K562 (cell line): ENCODE measurements around the gene SLC4A2. TPM values are rescaled to one million over a fixed set of nuclear protein-coding genes. Genes with fewer than 3 reads are reported as not detected.

Experiments used
- ETV6 ChIP-seq, 3 experiments: fragments of 150-350 bp in 1 of 3; sonication (generic) in 1 of 3; formaldehyde crosslinking in 1 of 3; IDR thresholded peaks; 2 replicates each; pipeline versions ENCODE4 v1.6.1 to v1.8.0; 2014 to 2022; ENCODE audit warnings: borderline replicate concordance in 2 of 3, low read depth in 2 of 3, antibody characterized with exemption in 1 of 3, low read length in 1 of 3, mild to moderate bottlenecking in 1 of 3, missing genetic modification reagents in 1 of 3
- LEF1 ChIP-seq: fragments of 450-650 bp; IDR thresholded peaks from 2 replicates; pipeline ENCODE4 v1.6.1; 2016; ENCODE audit warnings: mild to moderate bottlenecking
- MAFK ChIP-seq: IDR thresholded peaks from 2 replicates; pipeline ENCODE4 v1.6.1; 2011; ENCODE audit warnings: low read length, improper control_type of control experiment
- MAZ ChIP-seq, 2 experiments: fragments of 450-650 bp in 1 of 2; sonication (generic) in 1 of 2; formaldehyde crosslinking; IDR thresholded peaks in 1 of 2; conservative IDR thresholded peaks in 1 of 2; 2 replicates each; pipeline versions ENCODE4 v1.4.0 to v1.5.0; 2020; ENCODE audit warnings: mild to moderate bottlenecking in 1 of 2, missing genetic modification reagents in 1 of 2
- MBD2 ChIP-seq: sonication (generic); IDR thresholded peaks from 2 replicates; pipeline ENCODE4 v1.6.1; 2016; ENCODE audit warnings: low read depth, borderline replicate concordance
- RBM34 ChIP-seq: fragments of 200-400 bp; formaldehyde crosslinking; IDR thresholded peaks from 2 replicates; pipeline ENCODE4 v1.6.1; 2018; ENCODE audit warnings: low read length, borderline replicate concordance; ENCODE audit not compliant: insufficient read depth
- RFX5 ChIP-seq: IDR thresholded peaks from 2 replicates; pipeline ENCODE4 v1.6.1; 2011; ENCODE audit warnings: low read depth, mild to moderate bottlenecking, improper control_type of control experiment, low read length
- SAP30 ChIP-seq: fragments of 200-600 bp; sonication (generic); IDR thresholded peaks from 2 replicates; pipeline ENCODE4 v1.6.1; 2012; ENCODE audit warnings: borderline replicate concordance, low read depth, mild to moderate bottlenecking, moderate library complexity, low read length, control low read depth, inconsistent platforms; ENCODE audit not compliant: insufficient read depth, poor library complexity, severe bottlenecking
- STAT5A ChIP-seq: IDR thresholded peaks from 2 replicates; pipeline ENCODE4 v1.6.1; 2012; ENCODE audit warnings: low read length, inconsistent platforms, borderline replicate concordance
- XRCC4 ChIP-seq: IDR thresholded peaks from one replicate; pipeline ENCODE4 v1.6.1; 2011; ENCODE audit not compliant: insufficient read depth, insufficient read length; ENCODE audit errors: extremely low read depth
- ZNF586 ChIP-seq: fragments of 450-650 bp; formaldehyde crosslinking; conservative IDR thresholded peaks from 2 replicates; pipeline ENCODE4 v1.4.0; 2020; ENCODE audit warnings: mild to moderate bottlenecking, moderate library complexity
- ZNF778 ChIP-seq: fragments of 450-650 bp; formaldehyde crosslinking; IDR thresholded peaks from 2 replicates; pipeline ENCODE4 v1.4.0; 2020; ENCODE audit warnings: mild to moderate bottlenecking, moderate library complexity
- ZNF830 ChIP-seq: fragments of 250-450 bp; sonication (Bioruptor Pico); IDR thresholded peaks from 2 replicates; pipeline ENCODE4 v1.5.0; 2021; ENCODE audit warnings: mild to moderate bottlenecking
- polyA plus RNA-seq, 8 experiments: library from polyadenylated mRNA; depleted of rRNA in 4 of 8; stranded (reverse) in 5 of 8; unstranded in 3 of 8; fragments of >200 nt; fragmentation: Nextera tagmentation in 2 of 8; fragmentation: Illumina TruSeq in 1 of 8; extraction: Ambion mirVana in 2 of 8; extraction: Trizol in 1 of 8; gene quantifications; 2 replicates each; pipeline versions ENCODE4 v1.2.1 to v1.2.3, GENCODE V29; 2011 to 2014; ENCODE audit warnings: inconsistent platforms in 1 of 8, missing spikeins in 1 of 8
- total RNA-seq, 7 experiments: library from RNA; depleted of rRNA in 6 of 7; stranded (reverse); fragments of >200 nt in 6 of 7; fragmentation: Illumina TruSeq in 2 of 7; extraction: Trizol in 2 of 7; gene quantifications; 2 replicates each; pipeline versions ENCODE4 v1.2.1 to v1.2.3, GENCODE V29; 2011 to 2021; ENCODE audit warnings: low replicate concordance in 1 of 7
- TF ChIP-seq, protein P1 (sequence below): fragments of 450-650 bp; IDR thresholded peaks from 2 replicates; pipeline ENCODE4 v1.6.1; 2016; ENCODE audit warnings: borderline replicate concordance
- TF ChIP-seq, protein P2 (sequence below): IDR thresholded peaks from 2 replicates; pipeline ENCODE4 v1.6.1; 2012; ENCODE audit warnings: low read depth, low read length, improper control_type of control experiment, borderline replicate concordance
- TF ChIP-seq, protein P3 (sequence below): fragments of 450-650 bp; formaldehyde crosslinking; IDR thresholded peaks from 2 replicates; pipeline ENCODE4 v1.4.0; 2020; ENCODE audit warnings: mild to moderate bottlenecking, mixed read lengths
- TF ChIP-seq, protein P4 (sequence below): sonication (generic); formaldehyde crosslinking; IDR thresholded peaks from 2 replicates; pipeline ENCODE4 v1.8.0; 2022; ENCODE audit warnings: mild to moderate bottlenecking, missing genetic modification reagents
- TF ChIP-seq, protein P5 (sequence below), 2 experiments: fragments of 250-450 bp in 1 of 2; fragments of 450-650 bp in 1 of 2; sonication (Bioruptor Pico) in 1 of 2; IDR thresholded peaks; 2 replicates each; pipeline versions ENCODE4 v1.6.1 to v1.8.0; 2016 to 2021; ENCODE audit warnings: mild to moderate bottlenecking in 2 of 2, moderate library complexity in 2 of 2, missing compliant biosample characterization in 1 of 2, missing genetic modification characterization in 1 of 2

The SLC4A2 gene
- total and polyA plus RNA-seq, 9 of the 15 experiments (the other 6 are each of a cell fraction or from before 2014, with no cell fraction given) = 11.4 to 375 (median 130) TPM

DNA sequence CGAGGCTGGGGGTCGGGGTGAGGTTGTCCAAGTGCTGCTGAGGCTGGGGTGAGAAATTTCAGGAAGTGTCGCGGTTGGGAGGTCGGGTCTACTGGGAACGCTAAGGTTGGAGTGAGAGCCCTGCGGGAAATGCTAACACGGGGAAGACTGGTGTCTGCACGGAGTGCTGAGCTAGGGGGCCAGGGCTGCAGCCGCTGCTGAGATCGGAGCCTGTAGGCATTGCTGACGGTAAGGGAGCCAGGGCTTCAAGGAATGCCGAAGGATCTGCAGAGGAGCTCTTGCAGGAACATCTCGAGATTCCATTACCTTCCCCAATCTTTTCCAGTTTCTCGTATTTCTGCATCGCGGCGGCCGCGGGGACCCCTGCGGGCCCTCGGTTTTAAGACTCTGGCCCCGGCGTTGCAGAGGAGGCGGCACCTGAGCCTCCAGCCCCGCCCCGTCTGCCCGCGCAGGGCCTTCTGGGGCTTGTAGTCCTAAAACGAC, 1.8 kb upstream of the SLC4A2 start, which contains the start of gene CDK5 (continued):
- TF ChIP-seq, protein P1, sequence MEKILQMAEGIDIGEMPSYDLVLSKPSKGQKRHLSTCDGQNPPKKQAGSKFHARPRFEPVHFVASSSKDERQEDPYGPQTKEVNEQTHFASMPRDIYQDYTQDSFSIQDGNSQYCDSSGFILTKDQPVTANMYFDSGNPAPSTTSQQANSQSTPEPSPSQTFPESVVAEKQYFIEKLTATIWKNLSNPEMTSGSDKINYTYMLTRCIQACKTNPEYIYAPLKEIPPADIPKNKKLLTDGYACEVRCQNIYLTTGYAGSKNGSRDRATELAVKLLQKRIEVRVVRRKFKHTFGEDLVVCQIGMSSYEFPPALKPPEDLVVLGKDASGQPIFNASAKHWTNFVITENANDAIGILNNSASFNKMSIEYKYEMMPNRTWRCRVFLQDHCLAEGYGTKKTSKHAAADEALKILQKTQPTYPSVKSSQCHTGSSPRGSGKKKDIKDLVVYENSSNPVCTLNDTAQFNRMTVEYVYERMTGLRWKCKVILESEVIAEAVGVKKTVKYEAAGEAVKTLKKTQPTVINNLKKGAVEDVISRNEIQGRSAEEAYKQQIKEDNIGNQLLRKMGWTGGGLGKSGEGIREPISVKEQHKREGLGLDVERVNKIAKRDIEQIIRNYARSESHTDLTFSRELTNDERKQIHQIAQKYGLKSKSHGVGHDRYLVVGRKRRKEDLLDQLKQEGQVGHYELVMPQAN = no peak; the same call in 1 of the 2 replicates
- TF ChIP-seq, protein P2, sequence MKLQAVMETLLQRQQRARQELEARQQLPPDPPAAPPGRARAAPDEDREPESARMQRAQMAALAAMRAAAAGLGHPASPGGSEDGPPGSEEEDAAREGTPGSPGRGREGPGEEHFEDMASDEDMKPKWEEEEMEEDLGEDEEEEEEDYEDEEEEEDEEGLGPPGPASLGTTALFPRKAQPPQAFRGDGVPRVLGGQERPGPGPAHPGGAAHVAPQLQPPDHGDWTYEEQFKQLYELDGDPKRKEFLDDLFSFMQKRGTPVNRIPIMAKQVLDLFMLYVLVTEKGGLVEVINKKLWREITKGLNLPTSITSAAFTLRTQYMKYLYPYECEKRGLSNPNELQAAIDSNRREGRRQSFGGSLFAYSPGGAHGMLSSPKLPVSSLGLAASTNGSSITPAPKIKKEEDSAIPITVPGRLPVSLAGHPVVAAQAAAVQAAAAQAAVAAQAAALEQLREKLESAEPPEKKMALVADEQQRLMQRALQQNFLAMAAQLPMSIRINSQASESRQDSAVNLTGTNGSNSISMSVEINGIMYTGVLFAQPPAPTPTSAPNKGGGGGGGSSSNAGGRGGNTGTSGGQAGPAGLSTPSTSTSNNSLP = no peak
- TF ChIP-seq MAZ (CRISPR knock-in tag; conservative IDR thresholded peaks at IDR 0.05 in 1 of 2, IDR thresholded peaks at IDR 0.05 in 1 of 2) = no peak; a peak in 1 of 4 replicates
- TF ChIP-seq ZNF586 (CRISPR knock-in tag) = no peak
- TF ChIP-seq, protein P3, sequence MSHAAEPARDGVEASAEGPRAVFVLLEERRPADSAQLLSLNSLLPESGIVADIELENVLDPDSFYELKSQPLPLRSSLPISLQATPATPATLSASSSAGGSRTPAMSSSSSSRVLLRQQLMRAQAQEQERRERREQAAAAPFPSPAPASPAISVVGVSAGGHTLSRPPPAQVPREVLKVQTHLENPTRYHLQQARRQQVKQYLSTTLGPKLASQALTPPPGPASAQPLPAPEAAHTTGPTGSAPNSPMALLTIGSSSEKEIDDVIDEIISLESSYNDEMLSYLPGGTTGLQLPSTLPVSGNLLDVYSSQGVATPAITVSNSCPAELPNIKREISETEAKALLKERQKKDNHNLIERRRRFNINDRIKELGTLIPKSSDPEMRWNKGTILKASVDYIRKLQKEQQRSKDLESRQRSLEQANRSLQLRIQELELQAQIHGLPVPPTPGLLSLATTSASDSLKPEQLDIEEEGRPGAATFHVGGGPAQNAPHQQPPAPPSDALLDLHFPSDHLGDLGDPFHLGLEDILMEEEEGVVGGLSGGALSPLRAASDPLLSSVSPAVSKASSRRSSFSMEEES = no peak
- no peak for TF ChIP-seq MAFK
- TF ChIP-seq, protein P4, sequence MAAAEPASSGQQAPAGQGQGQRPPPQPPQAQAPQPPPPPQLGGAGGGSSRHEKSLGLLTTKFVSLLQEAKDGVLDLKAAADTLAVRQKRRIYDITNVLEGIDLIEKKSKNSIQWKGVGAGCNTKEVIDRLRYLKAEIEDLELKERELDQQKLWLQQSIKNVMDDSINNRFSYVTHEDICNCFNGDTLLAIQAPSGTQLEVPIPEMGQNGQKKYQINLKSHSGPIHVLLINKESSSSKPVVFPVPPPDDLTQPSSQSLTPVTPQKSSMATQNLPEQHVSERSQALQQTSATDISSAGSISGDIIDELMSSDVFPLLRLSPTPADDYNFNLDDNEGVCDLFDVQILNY (CRISPR knock-in tag) = no peak
- no peak for TF ChIP-seq STAT5A
- no peak for TF ChIP-seq MBD2
- TF ChIP-seq SAP30 = no peak
- TF ChIP-seq LEF1 = no peak
- TF ChIP-seq ZNF778 (CRISPR knock-in tag) = no peak
- TF ChIP-seq ETV6 (IDR thresholded peaks at IDR 0.05; ENCODE audit: borderline replicate concordance in 1 of 2, low read depth in 2 of 2, low read length in 1 of 2) = no peak
- no peak for TF ChIP-seq ETV6 (CRISPR knock-in tag; IDR thresholded peaks at IDR 0.05; ENCODE audit: borderline replicate concordance)
- no peak for TF ChIP-seq RBM34
- peak; percentile 50; the same call in 1 of the 2 replicates for TF ChIP-seq ZNF830 (CRISPR knock-in tag)
- no peak for TF ChIP-seq XRCC4
- TF ChIP-seq, protein P5, sequence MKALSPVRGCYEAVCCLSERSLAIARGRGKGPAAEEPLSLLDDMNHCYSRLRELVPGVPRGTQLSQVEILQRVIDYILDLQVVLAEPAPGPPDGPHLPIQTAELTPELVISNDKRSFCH (CRISPR knock-in tag; IDR thresholded peaks at IDR 0.05) = no peak
- TF ChIP-seq, protein P5 (tag; IDR thresholded peaks at IDR 0.05) = no peak; the same call in 1 of the 2 replicates
- 0 out of 2 replicates have a peak, but pooled peaks have one; percentile 16 for TF ChIP-seq RFX5
